SU-DHL-6 (cell line): ENCODE results near the gene GNG7.

ENCODE experiments used
- CTCF ChIP-seq: fragments of 200-600 bp; sonication (generic); IDR thresholded peaks from one replicate; pipeline ENCODE4 v1.5.1; 2017; ENCODE audit warnings: antibody characterized with exemption, mild to moderate bottlenecking, low read length, moderate library complexity; ENCODE audit not compliant: insufficient read depth, poor library complexity, severe bottlenecking
- EZH2phosphoT487 ChIP-seq: fragments of 200-600 bp; sonication (generic), shearing (Covaris generic); conservative IDR thresholded peaks from 2 replicates; pipeline ENCODE4 v1.6.1; 2018; ENCODE audit warnings: mild to moderate bottlenecking, antibody characterized with exemption, low read length, moderate library complexity, mixed read lengths

- TF ChIP-seq CTCF (no peak), EZH2phosphoT487 (no peak)
Observed at GRCh38 chr19:2631213-2631821, 71.2 kb downstream of the GNG7 start.
